HG03558 (cell line): ENCODE results near the gene ALX3.

Experiments used
- ATAC-seq: cut with Tn5 transposase; IDR thresholded peaks from one replicate; pipeline ENCODE4 v1.9.1; 2021; ENCODE audit warnings: moderate number of reproducible peaks; ENCODE audit not compliant: unreplicated experiment; ENCODE audit errors: extremely low read depth

Gene ALX3

DNA sequence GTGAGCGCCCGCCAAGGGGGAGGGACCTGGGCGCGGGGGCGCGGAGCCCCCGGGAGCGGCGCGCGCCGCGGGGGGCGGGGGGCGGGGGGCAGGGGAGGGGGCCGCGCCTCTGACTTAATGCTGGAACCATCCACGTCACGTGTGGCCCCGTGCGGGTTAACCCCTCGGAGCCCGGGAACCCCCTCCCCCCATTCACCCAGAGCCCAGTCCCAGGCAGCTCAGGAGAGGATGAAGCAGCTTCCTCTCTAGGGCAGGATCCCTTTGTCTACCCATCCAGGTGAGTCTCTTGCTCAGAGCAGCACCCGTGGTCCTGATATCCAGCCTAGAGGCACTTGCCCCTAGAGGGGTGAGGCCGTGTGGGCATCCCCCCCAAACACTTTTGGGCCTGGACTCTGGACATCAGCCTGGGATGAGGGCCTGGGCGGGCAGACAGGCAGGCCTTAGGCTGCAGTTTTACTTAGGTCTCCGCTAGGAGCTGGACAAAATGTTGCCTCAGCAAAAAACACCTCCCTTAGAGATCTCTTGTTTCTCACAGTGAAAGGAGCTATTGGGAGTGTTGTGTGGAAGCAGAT lies at the start of gene ALX3:
Gene ALX3 (minus strand): TSS at position 2 of the 572 bp plus-strand sequence. CDS start 60 bp downstream, outside the sequence.
- ATAC-seq, result no peak

DNA sequence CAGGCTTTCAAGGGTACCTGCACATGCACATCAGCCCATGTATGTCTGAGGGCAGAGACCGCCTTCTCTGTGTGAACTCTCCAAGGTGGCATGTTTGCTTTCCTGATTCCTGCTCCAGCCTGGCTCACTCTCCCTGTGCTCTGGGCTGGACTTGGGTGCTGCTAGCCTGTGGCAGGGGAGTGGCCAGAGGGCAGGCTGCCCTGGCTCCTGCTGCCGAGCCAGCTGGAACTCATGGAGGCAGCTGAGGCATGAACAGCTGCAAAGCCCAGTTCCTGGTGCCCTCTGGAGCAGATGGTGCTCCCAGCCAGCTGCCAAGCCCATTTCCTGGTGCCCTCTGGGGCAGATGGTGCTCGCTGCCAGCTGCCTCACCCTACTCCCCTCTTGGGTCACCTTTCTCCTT lies 49.4 kb upstream of the ALX3 start:
- no peak for ATAC-seq

DNA sequence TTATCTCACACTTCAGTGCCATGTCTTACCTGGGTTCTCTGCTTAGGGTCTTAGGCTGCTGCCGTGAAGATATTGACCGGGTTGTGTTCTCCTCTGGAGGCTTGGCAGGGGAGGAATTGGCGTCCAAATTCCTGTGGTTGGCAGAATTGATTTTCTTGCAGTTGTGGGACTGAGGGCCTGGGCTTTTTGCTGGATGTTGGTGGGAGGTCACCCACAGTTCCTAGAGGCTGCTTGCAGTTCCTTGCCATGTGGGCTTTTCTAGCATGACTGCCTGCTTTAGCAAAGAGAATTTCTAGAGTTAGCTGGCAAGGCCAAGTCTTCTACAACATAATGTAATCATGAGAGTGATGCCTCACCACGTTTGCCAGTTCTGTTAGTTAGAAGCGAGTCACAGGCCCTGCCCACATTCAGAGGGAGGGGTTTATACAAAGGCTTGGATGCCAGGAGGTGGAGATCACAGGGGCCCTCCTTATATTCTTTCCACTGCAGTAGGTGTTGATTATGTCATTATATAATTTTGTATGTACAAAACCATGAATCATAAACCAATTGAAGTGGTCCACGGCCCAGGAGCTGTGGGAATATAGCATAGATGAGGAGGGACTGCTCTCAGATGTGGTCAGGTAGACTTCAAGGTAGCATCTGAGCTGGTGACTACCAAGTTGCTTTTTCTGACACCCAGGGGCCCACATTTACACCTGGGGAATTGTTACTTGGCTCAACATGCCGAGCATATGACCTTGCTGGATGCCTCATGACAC lies 48.3 kb upstream of the ALX3 start:
- ATAC-seq, result no peak

DNA sequence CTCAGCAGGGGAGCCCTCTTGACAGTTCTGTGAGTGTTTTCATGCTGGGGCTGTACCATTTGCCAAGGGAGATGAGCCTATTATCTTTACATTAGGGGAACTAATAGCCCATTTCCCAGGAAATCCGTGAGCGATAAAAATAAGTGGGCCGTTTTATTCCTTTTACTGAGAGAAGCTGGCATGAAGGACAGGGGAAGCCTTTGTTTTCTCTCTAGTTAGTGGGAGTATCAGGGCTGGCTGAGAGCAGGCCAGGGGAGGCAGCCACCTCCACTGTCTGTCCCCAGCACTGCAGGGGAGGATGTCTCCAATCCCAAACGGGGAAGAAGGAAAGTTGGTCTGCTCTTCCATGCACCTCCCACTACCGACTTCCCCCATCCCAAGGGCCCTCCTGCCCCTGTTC lies 44.3 kb upstream of the ALX3 start:
- no peak for ATAC-seq

DNA sequence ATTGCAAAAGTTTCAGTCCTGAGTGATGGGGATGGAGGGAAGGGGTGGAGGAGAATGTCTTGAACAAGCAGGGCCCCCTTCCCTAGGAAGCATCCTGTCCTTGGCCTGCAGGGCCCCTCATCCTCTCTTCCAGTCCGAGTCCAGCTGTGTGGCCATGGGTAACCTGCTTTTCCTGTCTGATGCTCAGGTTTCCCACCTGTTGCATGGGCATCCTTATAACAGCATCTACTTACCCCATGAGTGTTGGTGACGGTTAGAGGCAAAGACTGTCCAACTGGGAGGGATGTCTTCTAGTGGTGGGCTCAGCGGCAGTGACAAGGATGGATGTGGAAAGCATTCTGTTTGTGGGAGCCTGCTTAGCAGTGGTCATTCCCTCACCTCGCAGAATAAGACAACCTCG lies 43.7 kb upstream of the ALX3 start:
- ATAC-seq, result no peak

DNA sequence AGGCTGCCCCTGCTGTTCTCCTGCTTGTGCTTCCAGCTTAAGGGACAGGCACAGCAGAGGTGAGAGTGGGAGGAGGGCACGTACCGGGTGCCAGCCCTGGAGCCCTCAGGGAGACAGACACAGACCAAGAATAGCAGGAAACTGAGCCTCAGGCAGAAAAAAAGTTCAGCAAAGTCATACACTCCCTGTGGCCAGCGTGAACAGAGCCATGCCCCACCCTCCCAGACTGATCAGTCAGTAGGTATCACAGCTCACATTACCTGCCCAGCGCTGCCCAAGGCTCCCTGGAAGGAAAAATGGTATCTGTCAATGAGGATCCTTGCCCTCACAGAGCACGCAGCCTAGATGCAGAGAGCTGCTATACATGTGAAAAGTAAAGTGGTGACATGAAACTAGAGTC lies 43.1 kb upstream of the ALX3 start:
- no peak for ATAC-seq

DNA sequence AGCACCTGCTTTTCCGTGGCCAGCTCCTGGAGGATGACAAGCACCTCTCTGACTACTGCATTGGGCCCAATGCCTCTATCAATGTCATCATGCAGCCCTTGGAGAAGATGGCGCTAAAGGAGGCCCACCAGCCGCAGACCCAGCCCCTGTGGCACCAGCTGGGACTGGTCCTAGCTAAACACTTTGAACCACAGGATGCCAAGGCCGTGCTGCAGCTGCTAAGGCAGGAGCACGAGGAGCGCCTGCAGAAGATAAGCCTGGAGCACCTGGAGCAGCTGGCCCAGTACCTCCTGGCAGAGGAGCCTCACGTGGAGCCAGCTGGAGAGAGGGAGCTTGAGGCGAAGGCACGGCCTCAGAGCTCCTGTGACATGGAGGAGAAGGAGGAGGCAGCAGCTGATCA lies 42.2 kb upstream of the ALX3 start:
- no peak for ATAC-seq

DNA sequence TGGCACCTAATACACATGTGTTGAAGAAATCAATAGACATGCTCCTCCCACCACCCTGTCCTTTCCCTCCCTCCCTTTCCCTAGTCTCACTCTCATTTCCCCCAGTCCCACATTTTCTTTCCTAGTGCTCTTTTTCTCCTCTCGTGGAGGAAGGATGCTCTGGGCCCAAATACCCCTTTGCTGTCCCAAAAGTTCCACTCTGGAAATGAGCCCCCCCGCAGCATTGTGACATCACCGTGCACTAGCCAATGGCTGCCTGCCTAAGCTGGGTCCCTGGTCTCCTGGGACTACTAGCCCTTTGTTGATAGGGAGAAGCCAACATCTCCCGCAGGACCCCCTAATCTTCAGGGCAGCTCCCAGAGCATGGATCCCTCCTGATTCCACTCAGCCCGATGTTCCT lies 41.7 kb upstream of the ALX3 start, which contains the start of gene UBL4B:
Gene UBL4B (plus strand): TSS at position 301 of the 400 bp plus-strand sequence. CDS start 92 bp downstream, at position 393.
- no peak for ATAC-seq

DNA sequence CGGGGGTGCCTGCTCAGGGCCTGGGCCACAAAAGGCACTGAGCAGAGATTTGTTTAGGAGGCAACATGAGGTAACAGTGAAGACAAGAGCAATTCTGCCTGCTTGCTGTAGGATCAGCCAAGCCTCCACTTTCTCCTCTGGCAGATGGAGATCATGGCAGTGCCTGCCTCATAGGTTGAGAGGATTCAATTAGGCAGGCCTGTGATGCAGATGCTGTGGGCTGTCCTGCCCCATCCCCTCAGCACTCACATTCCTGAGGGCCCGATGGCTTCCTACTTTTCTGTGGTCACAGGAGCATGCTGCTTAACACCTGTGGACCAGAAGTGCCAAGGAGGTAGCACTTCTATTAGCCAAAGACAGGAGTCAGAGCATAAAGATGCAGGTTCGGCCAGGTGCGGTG lies 40.6 kb upstream of the ALX3 start:
- ATAC-seq, result no peak

DNA sequence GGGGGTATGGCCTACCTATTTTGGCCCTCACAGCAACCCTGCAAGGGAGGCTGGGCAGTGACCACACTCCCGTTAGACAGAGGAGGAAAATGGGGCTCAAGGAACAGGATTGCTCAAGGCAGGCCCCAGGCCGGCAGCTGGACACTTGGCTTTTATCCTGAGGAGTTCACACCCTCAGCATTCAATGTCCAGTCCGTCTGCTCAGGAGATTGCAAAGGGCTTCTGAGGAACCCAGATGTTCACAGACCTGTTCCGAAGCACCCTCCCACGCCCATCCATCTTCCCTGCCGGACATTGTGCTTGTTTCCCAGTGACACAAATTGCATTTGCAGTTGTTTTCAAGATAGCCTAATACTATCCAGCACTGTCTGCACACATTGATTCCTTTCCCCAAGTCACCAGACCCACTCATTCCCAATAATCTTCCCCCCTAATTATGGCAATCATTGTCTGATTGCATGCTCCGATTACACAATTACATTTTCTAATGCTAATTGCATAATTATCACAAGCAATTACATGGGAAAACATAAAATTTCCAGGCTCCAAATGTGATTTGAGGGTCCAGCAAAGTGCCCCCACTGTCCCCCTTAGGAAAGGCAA lies 37.5 kb upstream of the ALX3 start:
- ATAC-seq, result no peak

DNA sequence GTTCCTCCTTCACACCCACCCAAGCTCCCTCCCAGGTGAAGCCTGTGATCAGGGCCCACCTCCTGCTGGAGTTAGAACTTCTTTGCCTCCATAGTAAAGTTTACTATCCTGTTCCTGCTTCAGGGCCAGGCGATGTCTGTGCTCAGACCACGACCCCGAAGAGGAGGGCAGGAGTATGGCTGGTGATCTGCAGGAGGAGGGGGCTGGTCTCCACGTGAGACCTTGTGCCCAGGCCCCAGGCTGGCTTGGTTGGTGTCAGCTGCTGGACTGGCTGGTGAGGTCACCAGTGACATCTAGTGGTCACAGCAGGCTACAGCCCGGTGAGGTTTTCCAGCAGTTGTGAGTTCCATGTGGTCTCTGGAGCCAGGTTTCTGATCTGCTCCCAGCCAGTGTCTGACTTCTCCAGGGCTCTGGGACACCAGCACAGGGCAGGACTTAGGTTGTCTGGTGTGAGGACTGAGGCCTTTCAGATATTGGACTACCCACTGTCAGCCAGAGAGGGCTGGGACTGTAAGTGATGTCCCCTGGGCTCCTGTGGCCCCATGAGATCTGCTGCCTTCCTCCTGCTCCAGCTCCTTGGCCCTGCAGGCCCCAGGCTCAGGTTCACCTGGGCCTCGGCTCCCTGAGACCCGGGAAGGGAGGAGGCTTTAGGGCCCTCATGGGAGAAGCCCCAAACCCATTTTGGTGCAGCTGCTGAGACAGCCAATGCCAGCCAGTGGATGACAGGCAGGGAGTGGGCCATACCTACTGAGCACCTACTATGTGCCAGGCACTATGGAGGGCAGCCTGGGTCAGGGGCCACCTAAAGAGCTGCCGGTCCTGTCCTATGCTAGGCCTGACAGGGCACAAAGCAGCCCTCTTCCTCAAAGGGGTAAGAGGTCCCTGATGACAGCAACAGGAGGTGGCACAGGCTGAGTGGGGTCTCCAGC lies 35.8 kb upstream of the ALX3 start:
- ATAC-seq, result no peak

DNA sequence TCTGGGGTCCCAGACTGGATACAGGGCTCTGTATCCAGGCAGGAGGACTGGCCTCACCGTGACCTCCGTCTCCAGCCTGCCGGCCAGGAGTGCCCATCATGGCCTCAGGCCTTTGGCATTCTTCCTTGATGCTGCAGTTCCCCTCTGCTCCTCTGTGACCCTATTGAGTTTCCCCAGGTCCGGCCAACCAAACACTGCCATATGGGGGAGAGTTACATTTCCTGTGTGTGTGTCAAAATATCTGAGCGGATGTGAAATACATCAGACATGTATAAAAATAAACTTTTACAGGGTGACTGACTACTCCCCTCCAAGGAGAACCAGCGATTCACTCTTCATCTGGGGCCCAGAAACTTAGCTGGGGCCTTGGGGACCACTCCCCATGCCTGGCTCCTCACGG lies 31.6 kb upstream of the ALX3 start:
- no peak for ATAC-seq

DNA sequence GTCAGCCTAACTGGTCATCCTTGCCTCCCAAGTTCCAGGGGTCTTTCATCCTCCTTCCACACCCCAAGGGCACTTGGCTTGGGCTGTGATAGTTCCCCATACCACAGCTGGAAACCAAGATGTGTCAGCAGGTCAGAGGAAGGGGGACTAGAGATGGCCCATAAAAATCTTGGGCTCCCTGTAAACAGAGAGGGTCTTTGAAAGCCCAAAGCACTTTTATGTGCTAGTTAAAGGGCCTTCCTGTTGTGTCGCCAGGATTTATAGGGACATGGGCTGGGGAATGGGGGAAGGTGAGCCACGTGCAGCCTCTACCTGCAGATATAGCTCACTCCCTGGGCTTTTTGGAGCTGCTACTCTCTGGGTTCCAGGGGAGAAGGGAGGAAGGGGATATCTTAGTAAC lies 29.9 kb upstream of the ALX3 start:
- no peak for ATAC-seq

DNA sequence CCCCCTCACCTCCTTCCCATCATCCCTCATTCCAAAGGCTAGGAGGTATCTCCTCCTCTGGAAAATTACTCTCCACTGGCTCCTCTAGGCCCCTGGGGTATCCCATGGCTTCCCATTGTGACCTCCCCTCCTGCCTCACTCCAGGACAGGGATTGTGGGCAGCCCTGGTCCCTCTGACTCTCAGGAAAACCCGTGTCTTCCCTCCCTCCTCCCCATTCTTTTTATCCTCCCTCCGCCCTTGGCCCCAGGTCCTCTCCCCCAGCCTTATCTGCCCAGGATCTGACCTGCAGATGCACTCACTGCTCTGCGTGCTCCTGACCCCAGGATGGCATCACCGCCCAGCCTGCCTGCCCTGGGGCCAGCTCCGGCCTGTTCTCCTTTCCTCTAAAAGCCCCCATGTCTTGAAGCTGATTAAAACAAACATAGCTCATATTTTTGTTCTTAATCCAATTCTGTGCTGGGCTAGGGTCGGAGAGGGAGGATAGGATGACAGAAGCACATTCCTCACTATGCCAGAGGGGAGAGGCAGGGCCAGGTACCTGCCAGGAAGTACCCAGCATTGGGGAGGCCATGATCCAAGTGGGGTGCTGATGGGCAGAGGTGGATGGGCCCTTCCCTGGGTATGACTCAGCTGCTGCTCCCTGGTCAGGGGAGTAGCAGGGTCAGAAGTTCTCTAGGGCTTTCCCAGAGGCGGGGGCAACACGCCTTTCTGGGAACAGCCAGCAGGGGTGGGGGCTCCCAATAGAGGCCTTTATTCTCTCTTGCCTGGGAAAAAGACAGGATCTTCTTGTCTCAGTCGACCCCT lies 28.0 kb upstream of the ALX3 start:
- no peak for ATAC-seq

DNA sequence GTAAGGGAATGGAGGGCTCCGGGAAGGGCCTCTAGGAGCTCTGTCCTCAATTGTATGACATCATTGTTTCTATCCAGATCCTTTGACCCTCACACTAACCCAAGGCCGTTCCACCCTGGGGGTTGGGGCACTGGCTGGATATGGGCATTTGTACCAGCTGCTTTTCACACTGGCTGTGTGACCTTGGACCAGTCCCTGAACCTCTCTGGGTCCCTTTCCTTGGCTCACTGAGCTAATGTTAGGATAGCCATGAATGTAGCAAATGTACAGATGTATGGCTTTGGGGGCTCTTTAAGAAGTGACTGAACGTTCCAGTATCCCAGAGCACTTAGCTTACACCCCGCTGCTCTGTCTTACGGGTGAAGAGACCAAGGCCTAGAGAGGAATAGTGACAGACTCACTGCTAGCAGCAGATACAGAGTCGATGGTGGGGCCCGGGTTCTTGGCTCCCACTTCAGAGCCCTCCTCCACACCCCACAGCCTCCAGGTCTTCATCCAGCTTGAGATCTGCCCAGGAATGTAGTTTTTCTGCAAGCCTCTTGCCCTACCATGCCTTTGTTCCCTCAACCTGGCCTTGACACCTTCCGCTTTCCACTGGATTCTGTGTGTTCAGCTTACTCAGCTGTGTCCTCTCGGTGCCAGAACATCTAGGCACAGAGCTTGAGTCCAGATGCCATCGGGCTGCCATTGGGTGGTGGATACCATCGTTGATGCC lies 27.2 kb upstream of the ALX3 start:
- ATAC-seq, result no peak

DNA sequence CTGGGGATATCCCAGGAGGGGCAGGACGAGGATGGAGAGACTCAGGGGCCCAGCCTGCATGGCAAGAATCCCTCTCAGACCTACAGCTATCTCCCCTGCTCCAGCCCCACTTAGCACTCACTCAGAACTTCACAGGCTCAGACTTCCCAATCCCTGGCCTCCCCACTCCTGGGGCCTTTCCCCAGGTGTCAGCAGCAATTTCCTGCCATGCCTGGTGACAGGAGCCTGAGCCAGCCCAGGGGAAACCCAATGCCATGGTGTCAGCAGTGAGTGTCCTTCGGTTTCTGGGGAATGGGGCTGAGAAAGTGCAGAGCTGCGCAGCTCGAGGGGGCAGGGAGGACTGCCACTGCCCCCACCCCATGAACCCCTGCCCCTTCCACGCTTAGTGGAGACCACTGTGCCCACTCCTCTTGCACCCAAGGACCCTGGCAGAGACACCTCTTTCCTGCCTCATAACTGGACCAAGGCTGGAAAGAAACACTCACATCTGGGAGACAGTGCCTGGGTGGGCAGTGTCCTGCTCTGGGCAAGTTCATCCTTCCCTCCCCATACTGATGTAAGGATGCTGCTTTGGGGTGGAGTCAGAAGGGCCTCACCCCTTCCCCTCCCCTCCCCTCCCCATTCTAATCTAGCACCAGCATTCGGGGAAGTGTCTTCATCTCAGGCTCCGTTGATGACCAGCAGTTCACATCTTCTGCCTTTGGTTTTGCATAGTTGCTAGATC lies 24.6 kb upstream of the ALX3 start:
- ATAC-seq, result no peak

DNA sequence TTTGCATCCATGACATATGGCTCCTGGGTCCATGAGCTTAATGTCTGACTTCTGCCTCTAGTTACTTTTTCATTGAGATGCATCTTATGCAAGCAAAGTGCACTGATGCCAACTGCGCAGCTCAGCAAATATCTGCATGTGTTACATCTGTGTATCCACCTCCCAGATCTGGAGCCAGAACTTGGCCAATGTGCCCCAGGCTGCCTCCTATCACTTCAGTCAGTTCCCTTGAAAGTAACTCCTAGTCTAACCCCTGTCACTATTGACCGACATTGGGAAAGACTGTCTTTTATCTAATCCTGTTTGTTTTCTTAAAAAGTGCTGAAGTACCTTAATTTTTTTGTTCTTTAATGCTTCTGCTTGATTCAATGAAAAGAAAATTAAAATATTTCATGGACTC lies 22.5 kb upstream of the ALX3 start:
- no peak for ATAC-seq

DNA sequence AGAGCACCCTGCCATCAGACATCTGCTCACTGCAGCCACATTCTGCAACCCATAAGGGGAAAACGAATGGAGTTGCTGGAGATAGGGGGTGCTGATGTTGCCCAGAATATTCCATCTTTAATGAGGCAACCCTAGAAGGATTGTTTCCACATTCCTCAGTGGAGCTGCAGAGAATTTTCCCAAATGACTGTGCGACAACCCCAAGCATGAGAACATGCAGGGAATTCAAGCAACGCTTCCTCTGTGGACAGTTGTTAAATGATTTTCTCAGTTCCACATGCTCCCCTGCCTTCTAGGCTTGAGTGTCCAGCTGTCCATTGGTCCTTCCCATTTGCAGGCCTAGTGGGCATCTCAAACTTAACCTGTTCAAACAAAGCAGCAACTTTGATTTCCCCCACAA lies 21.3 kb upstream of the ALX3 start:
- ATAC-seq, result no peak

DNA sequence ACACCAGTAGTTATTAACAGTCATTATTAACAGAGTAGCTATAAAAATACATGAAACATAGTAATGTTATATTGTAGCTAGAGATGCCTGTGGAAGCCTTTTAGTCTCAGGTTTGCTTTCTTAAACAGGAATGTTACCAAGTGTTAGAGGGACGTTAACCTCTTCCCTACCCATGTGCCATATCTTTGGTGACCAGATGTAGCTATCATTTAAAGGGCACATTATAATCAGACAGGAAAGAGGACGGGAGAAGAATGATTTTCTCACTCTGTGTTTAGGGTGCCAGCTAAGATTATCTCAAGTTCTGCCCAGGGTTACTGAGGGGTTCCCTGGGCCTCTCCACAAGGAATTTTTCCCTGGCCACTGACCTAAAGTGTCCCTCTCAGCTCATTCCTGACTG lies 20.9 kb upstream of the ALX3 start:
- ATAC-seq, result no peak
